GM19023 (cell line): ENCODE measurements around the gene METTL4.
"Not testable (repeated sequence)": the region's sequence is repeated elsewhere in the genome, so short reads cannot be mapped to it uniquely, and the experiment has no call there.

Experiments
- ATAC-seq: cut with Tn5 transposase; IDR thresholded peaks from one replicate; pipeline ENCODE4 v1.9.1; 2021; ENCODE audit warnings: mild to moderate bottlenecking, moderate library complexity; ENCODE audit not compliant: unreplicated experiment

Gene METTL4

GRCh38 chr18:2568129-2568528 is 3.2 kb downstream of the METTL4 start:
- ATAC-seq, result no peak

- no peak for ATAC-seq
Observed at GRCh38 chr18:2564373-2564772, 6.9 kb downstream of the METTL4 start.

- no peak for ATAC-seq
Observed at GRCh38 chr18:2559249-2559648, 12.1 kb downstream of the METTL4 start.

GRCh38 chr18:2557536-2557935 is 13.8 kb downstream of the METTL4 start:
- ATAC-seq, result no peak

- ATAC-seq, result no peak
Observed at GRCh38 chr18:2555895-2556294, 15.4 kb downstream of the METTL4 start.

GRCh38 chr18:2554696-2555095 is 16.6 kb downstream of the METTL4 start:
- no peak for ATAC-seq

GRCh38 chr18:2551425-2551824 is 19.9 kb downstream of the METTL4 start:
- no peak for ATAC-seq

GRCh38 chr18:2549462-2549861 is 21.8 kb downstream of the METTL4 start:
- ATAC-seq, result no peak

- ATAC-seq, result no peak
Observed at GRCh38 chr18:2547477-2548087, 23.7 kb downstream of the METTL4 start.

- no peak for ATAC-seq
Observed at GRCh38 chr18:2545155-2545554, 26.1 kb downstream of the METTL4 start.

GRCh38 chr18:2541925-2542563 is 29.3 kb downstream of the METTL4 start:
- ATAC-seq, result not testable (repeated sequence)

- ATAC-seq, result no peak
Observed at GRCh38 chr18:2540575-2540974, 30.7 kb downstream of the METTL4 start.

- no peak for ATAC-seq
Observed at GRCh38 chr18:2538844-2539243, 32.5 kb downstream of the METTL4 start.

- ATAC-seq, result no peak
Observed at GRCh38 chr18:2538236-2538635, 33.1 kb downstream of the METTL4 start.

GRCh38 chr18:2537296-2537695 is 34.0 kb downstream of the METTL4 start:
- no peak for ATAC-seq

- ATAC-seq, result no peak
Observed at GRCh38 chr18:2536493-2536892, 34.8 kb downstream of the METTL4 start.

- ATAC-seq, result no peak
Observed at GRCh38 chr18:2536063-2536462, 35.2 kb downstream of the METTL4 start.

- ATAC-seq, result no peak
Observed at GRCh38 chr18:2535419-2535910, 35.8 kb downstream of the METTL4 start.

- ATAC-seq, result no peak
Observed at GRCh38 chr18:2534906-2535305, 36.4 kb downstream of the METTL4 start.

GRCh38 chr18:2532797-2533196 is 38.5 kb downstream of the METTL4 start:
- ATAC-seq, result no peak

- no peak for ATAC-seq
Observed at GRCh38 chr18:2531751-2532150, 39.6 kb downstream of the METTL4 start.

- ATAC-seq, result no peak
Observed at GRCh38 chr18:2529154-2529553, 42.2 kb downstream of the METTL4 start.

GRCh38 chr18:2526329-2526728 is 45.0 kb downstream of the METTL4 start:
- ATAC-seq, result no peak
